ENCODE measurements around the gene TRPM5.

TRPM5 gene

DNA sequence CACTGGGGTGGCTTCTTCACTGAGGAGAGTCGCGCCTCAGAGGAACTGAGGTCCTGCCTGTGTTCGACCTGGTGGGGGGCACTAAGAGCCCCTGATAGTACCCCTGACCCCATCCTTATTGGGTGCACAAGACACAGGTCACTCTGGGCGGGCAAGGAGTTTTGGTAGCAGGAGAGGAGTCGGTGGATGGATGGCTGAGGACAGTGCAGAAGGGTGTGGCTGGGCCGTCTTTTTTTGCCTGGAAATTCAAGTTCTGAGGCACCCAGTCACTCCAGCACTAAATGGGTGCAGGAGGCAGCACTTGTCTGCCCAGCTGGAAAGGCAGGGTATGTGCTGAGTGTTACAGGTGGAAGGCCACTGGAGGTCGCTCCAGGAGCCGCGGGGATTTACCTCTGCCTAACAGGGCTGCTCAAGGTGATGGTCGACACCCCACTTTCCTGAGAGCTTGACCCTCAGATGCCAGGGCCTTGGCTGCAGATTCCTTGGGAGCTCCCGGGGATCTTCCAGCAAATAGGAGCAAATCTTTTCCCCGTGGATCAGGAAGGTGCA, 42.8 kb downstream of the TRPM5 start:
- DNase-seq: no peak

DNA sequence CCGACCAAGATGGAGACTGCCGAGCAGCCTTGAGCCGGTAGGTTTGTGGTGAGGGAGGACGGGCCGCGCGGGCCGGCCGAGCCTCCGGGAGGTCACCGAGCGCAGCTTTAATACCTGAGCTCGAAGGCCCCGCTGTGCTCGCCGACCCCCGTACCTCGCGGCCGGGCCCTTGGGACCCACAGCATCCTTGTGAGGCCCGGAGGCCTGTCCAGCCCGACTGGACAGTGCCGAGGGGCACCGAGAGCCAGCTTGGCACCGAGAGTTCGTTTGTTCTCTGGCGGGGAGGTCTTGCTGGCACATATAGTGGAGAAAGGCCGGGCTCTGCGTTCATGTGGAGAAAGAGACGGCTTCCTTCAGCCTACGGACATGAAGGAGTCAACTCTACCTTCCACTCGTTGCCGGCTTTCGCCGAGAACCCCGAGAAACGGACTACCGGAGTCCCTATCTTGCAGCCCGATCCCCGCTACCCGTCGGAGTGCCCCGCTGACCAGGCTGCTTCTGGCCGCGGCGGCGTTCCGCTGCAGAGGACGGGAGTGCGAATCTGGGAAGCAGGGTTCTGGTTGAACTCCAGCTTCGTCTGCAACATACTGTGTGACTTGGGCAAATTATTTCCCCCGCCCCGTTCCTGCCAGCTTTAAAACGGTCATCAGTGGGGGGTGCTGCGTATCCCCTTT, 43.4 kb downstream of the TRPM5 start:
- DNase-seq: no peak

- DNase-seq: peak; percentile 99
Observed at GRCh38 chr11:2400069-2400761, 44.1 kb downstream of the TRPM5 start, which contains the start of gene TSSC4. TSS of gene TSSC4 (plus strand) at chr11:2400750. CDS start at chr11:2402634, 1,884 bp downstream.

DNA sequence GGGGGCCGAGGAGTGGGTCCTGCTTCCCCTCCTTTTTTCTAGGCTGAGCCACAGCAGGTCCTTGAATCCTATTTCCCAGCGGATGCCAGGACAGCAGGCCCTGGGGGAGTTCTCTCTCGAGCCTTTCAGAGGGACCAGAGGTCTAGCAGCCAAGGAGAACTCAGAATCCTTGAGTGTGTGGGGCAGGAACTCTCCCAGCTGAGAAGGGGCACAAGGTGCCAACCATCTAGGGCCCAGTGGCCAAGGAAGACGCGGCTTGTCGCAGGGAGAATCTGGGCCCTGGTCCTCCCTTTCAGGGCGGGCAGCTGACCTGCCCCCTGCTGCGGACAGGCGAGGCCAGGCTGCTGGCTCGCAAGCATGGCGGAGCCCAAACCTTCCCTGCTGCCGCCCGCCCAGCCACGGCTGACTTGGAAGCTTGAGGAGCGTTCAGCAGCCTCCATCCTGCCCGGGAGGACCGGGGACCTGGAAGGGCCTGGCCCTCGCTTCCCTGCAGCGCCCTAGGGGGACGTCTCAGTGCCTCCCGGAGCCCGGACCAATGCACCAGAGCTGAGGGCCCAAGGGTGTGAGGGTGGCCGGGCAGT, 44.7 kb downstream of the TRPM5 start:
- DNase-seq: peak; percentile 45

DNA sequence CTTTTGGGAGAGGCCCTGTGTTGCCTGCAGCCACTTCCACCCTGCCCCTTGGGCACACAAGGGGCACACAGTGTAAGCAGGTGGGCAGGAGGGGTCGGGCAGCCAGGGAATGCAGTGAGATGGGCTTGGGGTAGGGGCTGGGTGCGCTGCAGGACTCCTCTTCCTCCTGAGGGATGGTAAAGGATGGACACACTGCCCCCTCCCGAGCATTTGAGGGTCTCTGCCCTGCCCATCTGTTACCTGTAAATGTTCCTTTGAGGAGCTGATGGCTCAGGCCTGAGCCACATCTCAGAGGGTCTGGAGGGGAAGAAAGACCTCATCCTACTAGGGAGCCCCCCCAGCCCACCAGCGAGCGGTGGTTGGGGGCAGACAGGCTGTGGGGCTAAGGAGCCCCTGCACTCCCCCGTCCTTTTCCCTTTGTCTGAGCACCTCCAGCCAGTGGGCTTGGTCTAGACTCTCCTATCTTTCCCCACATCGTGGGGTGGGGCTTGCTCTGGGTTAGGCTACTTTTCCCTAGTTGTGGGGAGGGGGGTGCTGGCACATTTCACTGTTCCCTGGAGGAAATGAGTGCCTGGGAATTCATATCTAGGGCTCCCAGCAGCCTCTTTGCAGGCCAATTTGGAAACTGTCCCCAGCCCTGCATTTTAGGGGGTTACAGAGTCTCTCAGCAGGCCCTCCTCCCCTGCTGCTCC, 45.5 kb downstream of the TRPM5 start:
- no peak for DNase-seq

GRCh38 chr11:2397005-2397404, 47.3 kb downstream of the TRPM5 start:
- DNase-seq: no peak

- no peak for DNase-seq
Observed at GRCh38 chr11:2396471-2396870, 47.8 kb downstream of the TRPM5 start.

DNA sequence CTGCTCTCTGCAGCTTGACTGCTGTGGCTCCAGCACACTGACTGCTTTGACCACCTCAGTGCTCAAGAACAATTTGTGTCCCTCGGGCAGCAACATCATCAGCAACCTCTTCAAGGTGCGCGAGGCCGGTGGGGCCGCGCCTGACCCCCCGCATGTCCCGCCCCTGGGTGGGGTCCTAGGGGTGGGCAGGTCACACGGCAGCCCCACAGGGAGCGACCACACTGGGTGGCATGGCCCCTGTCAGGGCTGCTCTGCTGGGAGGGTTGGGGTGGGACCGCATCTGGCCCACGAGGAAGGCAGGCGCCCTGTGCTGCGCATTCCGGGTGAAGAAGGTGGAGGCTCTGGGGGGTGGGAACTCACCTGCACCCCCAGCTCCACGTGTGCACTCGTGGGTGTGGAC, 48.5 kb downstream of the TRPM5 start:
- DNase-seq: no peak

DNA sequence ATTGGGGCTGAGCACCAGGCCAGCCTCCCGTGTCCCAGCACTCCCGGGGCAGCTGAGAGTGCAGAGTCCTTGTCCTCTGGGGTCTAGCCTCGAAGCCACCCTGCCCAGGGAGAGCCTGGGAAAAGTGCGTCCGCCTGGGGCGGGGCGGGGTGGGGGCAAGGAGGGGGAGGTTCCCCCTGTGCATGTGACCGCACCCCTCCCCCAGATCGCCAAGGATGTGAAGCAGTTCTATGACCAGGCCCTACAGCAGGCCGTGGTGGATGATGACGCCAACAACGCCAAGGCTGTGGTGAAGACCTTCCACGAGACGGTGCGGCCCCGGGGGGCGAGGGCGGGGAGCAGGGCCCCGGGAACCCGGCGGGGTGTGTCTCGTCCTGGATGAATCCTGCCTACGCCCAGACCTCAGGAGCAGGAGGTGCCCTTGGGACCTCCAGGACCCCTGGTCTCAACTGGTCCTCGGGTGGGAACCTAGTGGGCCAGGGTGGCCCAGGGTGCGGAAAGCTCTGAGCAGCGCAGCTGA, 49.0 kb downstream of the TRPM5 start:
- no peak for DNase-seq

DNA sequence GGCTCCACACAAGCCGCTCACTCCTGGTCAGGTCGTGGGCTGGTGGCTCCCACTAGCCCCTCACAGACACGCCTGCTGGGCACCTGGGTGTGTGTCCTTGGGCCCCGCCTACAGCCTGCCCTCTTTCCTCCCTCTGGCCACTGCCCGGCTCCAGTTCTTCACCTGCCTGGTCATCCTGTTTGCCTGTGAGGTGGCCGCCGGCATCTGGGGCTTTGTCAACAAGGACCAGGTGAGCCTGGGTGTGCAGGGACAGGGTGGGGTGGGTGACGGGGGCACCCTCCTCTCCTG, 49.6 kb downstream of the TRPM5 start:
- no peak for DNase-seq

Data from activated CD4-positive, CD25-positive, alpha-beta regulatory T cell treated with anti-CD3 and anti-CD28 coated beads, Interleukin-2, amount 50 U/mL, for 72 hours (primary cell).